Left colon (tissue), 2 donors: Measurements from ENCODE around the gene RAB44. TPM values are rescaled to one million over a fixed set of nuclear protein-coding genes. Genes with fewer than 3 reads are reported as not detected.

ENCODE experiments used
- ATAC-seq: fragments of 200-7000 bp; cut with Tn5 transposase; one replicate; pipeline ENCODE4 v1.9.1; 2020; ENCODE audit warnings: mild to moderate bottlenecking, moderate library complexity
- DNase-seq, 2 donors: peaks; one replicate each; pipeline ENCODE4 v3.0.0-alpha.2; 2020
- intact Hi-C, 2 donors: fragments of 100-400 bp; cut with DNase I in 1 of 2; cut with micrococcal nuclease in 1 of 2; formaldehyde crosslinking; loops; one replicate each; pipeline versions ENCODE4 v1.11.2 to v1.14.0; 2022; cut with DNase I, micrococcal nuclease
- total RNA-seq, 2 donors: library from RNA; stranded (reverse); fragmentation: NEBNext Ultra II Directional; extraction: Animal tissue kit (Norgen Biotek cat#: 25700); gene quantifications; one replicate each; pipeline ENCODE4 v1.2.1, GENCODE V29; 2021
- donor health status: DM: no; HTN: no; CAD: no.
- donor health status: DM: yes; HTN: yes; CAD: no.

RAB44 gene
- total RNA-seq, 2 donors from 2014 or later, result 0.09 to 0.42 TPM

DNA sequence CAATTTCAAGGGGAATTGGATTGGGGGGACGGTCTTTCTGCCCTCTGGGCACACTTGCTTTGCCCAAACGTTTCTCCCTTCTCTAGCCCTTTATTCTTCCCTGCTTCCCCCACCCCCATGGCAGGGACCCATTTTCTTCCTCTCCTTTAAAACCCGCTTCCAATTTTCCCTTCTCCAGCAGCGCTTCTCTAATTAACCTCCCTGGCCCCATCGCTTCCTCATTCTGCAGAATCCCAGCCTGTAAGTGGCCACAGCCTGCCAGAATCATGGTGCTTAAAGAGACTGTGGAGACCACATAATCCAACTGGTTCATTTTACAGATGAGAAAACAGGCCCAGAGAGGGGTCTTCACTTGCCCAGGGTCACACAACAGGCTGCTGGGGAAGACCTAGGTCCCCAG, 80.2 kb downstream of the RAB44 start:
- intact Hi-C loops, result loop anchor here in 1 of 2 donors (10.0 kb wide), 1 partner anchor 67 kb away; no protein-coding TSS in a partner anchor
- no peak for DNase-seq
- ATAC-seq, result no peak

DNA sequence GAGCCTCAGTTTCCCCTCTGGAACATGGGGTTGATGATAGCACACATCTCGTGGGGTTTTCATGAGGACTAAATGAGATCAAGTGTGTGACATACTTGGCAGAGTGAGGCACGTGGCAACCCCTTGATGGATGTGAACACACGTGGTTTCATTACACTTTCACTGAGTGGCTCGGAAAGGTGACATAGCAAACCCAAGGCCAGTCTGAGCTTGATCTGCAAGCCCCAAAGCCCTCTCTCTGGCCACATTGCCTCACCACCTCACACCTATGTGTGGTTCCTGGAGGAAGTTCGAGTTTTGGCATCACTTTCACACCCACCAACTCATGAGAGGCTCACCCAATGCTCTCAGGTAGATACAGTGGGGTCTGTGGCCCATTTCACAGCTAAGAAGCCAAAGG, 81.6 kb downstream of the RAB44 start:
- no peak for DNase-seq
- intact Hi-C loops, result loop anchor here in 1 of 2 donors (10.0 kb wide), 1 partner anchor 66 kb away; no protein-coding TSS in a partner anchor
- ATAC-seq, result no peak

DNA sequence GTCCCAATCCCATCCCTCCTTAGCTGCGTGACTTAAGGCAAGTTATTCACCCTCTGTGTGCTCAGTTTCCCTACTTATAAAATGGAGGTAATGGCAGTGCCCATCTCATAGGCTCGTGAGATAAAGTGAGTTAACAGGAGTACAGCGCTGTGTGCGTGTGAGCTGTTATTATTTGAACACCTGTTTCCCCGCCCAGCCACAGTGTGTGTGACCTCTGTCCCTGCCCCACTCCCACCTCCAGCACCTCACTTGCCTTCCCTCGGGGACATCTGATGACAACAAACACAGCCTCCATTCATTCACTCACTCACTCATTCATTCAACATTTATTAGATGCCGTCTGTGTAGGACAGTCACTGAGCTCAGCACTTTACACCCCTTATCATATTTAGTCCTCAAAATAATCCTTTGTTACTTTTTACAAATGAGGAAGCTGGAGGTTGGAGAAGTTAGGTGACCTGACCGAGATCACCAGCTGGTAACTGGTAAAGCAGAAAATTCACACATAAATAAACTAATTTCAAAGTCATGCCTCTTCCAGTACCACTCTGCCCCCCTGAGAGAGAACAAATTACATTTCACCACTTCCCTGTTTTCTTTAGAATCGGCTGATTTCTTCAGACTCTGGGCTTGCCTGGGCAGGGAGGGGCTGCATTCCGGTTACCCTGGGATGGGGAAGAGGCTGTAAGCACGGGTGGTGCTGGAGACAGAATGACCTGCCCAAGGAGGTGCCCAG, 83.0 kb downstream of the RAB44 start:
- ATAC-seq (peak; percentile 86), DNase-seq (peak in 1 of 2 donors; percentile 44)
- intact Hi-C loops, result no loop called here

DNA sequence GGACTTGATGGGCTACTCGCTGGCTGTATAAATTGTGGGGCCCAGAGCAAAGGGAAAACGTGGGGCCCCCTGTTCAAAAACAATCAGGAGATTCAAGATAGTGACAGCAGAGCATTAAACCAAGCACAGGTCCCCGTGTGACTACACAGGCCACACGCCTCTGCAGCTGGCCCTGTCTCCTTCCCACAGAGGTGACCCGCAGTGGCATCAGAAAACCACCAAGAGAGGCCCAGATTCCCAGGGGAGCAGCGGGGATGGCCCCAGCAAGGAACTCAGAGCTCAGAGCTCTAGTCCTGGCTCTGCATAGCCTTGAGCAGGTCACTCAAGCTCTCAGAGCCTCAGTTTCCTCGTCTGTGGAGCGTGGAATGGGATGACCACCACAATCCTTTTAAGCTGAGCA, 84.0 kb downstream of the RAB44 start:
- DNase-seq (no peak), ATAC-seq (no peak)
- intact Hi-C loops, result no loop called here

Other genes with a start within 250 kb of the RAB44 start
- gene STK38, start 150.3 kb upstream of the RAB44 start, total RNA-seq, result 10 to 100 TPM; 66.0 to 76.6 TPM
- gene SRSF3, start 103.5 kb upstream of the RAB44 start, total RNA-seq, result 100 to 1,000 TPM; 178 to 242 TPM
- 100 to 1,000 TPM; 264 to 383 TPM for gene CDKN1A, start 19.1 kb upstream of the RAB44 start, total RNA-seq
- 1 to 10 TPM; 3.8 to 7.8 TPM for gene CPNE5, start 141.6 kb downstream of the RAB44 start, total RNA-seq
- 10 to 100 TPM; 10.1 to 12.6 TPM for gene PPIL1, start 177.0 kb downstream of the RAB44 start, total RNA-seq
- 10 to 100 TPM; 53.9 to 59.3 TPM for gene C6orf89, start 188.1 kb downstream of the RAB44 start, total RNA-seq